Measurements from ENCODE around the gene EPAS1. TPM values are rescaled to one million over a fixed set of nuclear protein-coding genes. Genes with fewer than 3 reads are reported as not detected.

Gene EPAS1
- total and polyA plus RNA-seq, 2 of the 13 experiments (the other 11 are each of a cell fraction or from before 2014, with no cell fraction given), result 47.1 to 182 TPM

DNA sequence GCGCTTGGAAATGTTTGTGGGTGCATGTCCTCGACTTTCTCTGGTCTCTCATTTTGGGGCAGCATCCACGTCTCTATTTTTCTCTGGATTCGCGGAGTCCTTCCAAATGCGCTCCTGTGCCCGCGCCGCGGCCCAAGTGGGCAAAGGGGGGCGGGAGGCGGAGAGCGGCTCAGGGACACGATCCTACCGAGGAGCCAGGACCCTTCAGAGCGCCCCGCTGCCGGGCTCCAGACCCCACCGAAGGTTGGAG, 990 bp downstream of the EPAS1 start:
- ATAC-seq (no peak), DNase-seq (ENCODE audit: low spot score) (no peak), FAIRE-seq (no peak)
- Histone ChIP-seq H3K27ac (ENCODE audit: extremely low read length, insufficient read depth, low read length) (peak overlapping the region; percentile 78), H3K27me3 (ENCODE audit: control insufficient read depth in 1 of 2, insufficient read depth in 2 of 2, low read length in 2 of 2) (peaks cover 0 to 8% of the 10 kb centered on the region in 2 experiments; a peak in 2 of 5 replicates), H3K79me2 (ENCODE audit: insufficient read depth, low read length) (peaks cover 54% of the 10 kb centered on the region), H3K4me2 (ENCODE audit: low read depth, low read length) (peak overlapping the region; percentile 86), H3K36me3 (replicated peaks in 1 of 2; ENCODE audit: control insufficient read depth in 1 of 2, insufficient read depth in 2 of 2, low read length in 2 of 2) (no peaks in the 10 kb centered on the region), H3K9ac (ENCODE audit: insufficient read depth, low read depth, low read length) (peak overlapping the region; percentile 91), H3K4me1 (ENCODE audit: insufficient read depth, low read length) (peaks cover 44% of the 10 kb centered on the region), H3K4me3 (replicated peaks in 1 of 3; ENCODE audit: insufficient read depth in 1 of 3, low read depth in 2 of 3, low read length in 3 of 3) (peak overlapping the region; percentile 91 to 98 (median 96)), H3K9me3 (ENCODE audit: low read length) (no peaks in the 10 kb centered on the region), H4K20me1 (ENCODE audit: insufficient read depth, low read length) (peaks cover 20% of the 10 kb centered on the region), H2AFZ (ENCODE audit: low read length) (no peak overlapping the region)
- CTCF ChIA-PET (ENCODE audit: low intra/inter-chr PET ratio, low total read pairs), result interaction anchor here (0.9 to 1.9 kb wide), 3 partner anchors 8 to 235 kb away, joined by 3 to 8 read pairs (median 3); no protein-coding TSS in a partner anchor
- intact Hi-C loops (cut with micrococcal nuclease; ENCODE audit: unreplicated experiment), result loop anchor here (2.0 to 5.0 kb wide), 3 partner anchors 29 to 286 kb away; no protein-coding TSS in a partner anchor
- in situ Hi-C loops (cut with HindIII; ENCODE audit: extremely low pct_ligation_motif_present, low pct_unique_long_range_greater_than_20kb), result loop anchor here (5.0 kb wide), 3 partner anchors 64 to 306 kb away; no protein-coding TSS in a partner anchor
- POLR2A ChIA-PET, result interaction anchor here (1.4 to 2.2 kb wide), 4 partner anchors 10 to 235 kb away, joined by 3 to 16 read pairs (median 6); no protein-coding TSS in a partner anchor
- 2% methylated on average over 14 of the region's 19 CpGs for WGBS (ENCODE audit: low lambda C conversion rate)
- no TSS peak for BruUV-seq (replicated peaks)
- TF ChIP-seq ZNF296 (CRISPR knock-in tag; conservative IDR thresholded peaks at IDR 0.05) (no peak), ZBED4 (CRISPR knock-in tag; IDR thresholded peaks at IDR 0.05; ENCODE audit: borderline replicate concordance) (no peak), MEIS1 (CRISPR knock-in tag; IDR thresholded peaks at IDR 0.05; ENCODE audit: borderline replicate concordance) (no peak), ZNF382 (CRISPR knock-in tag; IDR thresholded peaks at IDR 0.05; ENCODE audit: borderline replicate concordance) (no peak), RELA (CRISPR knock-in tag; IDR thresholded peaks at IDR 0.05) (no peak), GABPB1 (CRISPR knock-in tag; IDR thresholded peaks at IDR 0.05) (no peak)
- TF ChIP-seq, protein P1, sequence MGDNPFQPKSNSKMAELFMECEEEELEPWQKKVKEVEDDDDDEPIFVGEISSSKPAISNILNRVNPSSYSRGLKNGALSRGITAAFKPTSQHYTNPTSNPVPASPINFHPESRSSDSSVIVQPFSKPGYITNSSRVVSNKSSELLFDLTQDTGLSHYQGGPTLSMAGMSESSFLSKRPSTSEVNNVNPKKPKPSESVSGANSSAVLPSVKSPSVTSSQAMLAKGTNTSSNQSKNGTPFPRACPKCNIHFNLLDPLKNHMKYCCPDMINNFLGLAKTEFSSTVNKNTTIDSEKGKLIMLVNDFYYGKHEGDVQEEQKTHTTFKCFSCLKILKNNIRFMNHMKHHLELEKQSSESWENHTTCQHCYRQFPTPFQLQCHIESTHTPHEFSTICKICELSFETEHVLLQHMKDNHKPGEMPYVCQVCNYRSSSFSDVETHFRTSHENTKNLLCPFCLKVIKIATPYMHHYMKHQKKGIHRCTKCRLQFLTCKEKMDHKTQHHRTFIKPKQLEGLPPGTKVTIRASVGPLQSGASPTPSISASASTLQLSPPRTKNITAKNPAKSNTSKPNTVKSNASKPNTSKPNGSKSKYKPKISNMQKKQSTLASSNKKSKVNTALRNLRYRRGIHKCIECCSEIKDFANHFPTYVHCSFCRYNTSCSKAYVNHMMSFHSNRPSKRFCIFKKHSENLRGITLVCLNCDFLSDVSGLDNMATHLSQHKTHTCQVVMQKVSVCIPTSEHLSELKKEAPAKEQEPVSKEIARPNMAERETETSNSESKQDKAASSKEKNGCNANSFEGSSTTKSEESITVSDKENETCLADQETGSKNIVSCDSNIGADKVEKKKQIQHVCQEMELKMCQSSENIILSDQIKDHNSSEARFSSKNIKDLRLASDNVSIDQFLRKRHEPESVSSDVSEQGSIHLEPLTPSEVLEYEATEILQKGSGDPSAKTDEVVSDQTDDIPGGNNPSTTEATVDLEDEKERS (CRISPR knock-in tag; IDR thresholded peaks at IDR 0.05), result 0 out of 2 replicates have a peak, but pooled peaks have one; percentile 2
- TF ChIP-seq, protein P2, sequence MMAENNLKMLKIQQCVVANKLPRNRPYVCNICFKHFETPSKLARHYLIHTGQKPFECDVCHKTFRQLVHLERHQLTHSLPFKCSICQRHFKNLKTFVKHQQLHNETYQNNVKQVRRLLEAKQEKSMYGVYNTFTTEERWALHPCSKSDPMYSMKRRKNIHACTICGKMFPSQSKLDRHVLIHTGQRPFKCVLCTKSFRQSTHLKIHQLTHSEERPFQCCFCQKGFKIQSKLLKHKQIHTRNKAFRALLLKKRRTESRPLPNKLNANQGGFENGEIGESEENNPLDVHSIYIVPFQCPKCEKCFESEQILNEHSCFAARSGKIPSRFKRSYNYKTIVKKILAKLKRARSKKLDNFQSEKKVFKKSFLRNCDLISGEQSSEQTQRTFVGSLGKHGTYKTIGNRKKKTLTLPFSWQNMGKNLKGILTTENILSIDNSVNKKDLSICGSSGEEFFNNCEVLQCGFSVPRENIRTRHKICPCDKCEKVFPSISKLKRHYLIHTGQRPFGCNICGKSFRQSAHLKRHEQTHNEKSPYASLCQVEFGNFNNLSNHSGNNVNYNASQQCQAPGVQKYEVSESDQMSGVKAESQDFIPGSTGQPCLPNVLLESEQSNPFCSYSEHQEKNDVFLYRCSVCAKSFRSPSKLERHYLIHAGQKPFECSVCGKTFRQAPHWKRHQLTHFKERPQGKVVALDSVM (CRISPR knock-in tag; IDR thresholded peaks at IDR 0.05), result 0 out of 2 replicates have a peak, but pooled peaks have one; percentile 1
- TF ChIP-seq, protein P3, sequence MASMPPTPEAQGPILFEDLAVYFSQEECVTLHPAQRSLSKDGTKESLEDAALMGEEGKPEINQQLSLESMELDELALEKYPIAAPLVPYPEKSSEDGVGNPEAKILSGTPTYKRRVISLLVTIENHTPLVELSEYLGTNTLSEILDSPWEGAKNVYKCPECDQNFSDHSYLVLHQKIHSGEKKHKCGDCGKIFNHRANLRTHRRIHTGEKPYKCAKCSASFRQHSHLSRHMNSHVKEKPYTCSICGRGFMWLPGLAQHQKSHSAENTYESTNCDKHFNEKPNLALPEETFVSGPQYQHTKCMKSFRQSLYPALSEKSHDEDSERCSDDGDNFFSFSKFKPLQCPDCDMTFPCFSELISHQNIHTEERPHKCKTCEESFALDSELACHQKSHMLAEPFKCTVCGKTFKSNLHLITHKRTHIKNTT (CRISPR knock-in tag; IDR thresholded peaks at IDR 0.05), result no peak
- TF ChIP-seq, protein P4, sequence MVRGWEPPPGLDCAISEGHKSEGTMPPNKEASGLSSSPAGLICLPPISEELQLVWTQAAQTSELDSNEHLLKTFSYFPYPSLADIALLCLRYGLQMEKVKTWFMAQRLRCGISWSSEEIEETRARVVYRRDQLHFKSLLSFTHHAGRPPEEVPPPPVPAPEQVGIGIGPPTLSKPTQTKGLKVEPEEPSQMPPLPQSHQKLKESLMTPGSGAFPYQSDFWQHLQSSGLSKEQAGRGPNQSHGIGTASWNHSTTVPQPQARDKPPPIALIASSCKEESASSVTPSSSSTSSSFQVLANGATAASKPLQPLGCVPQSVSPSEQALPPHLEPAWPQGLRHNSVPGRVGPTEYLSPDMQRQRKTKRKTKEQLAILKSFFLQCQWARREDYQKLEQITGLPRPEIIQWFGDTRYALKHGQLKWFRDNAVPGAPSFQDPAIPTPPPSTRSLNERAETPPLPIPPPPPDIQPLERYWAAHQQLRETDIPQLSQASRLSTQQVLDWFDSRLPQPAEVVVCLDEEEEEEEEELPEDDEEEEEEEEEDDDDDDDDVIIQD (CRISPR knock-in tag; IDR thresholded peaks at IDR 0.05; ENCODE audit: low read depth), result no peak
- TF ChIP-seq, protein P5, sequence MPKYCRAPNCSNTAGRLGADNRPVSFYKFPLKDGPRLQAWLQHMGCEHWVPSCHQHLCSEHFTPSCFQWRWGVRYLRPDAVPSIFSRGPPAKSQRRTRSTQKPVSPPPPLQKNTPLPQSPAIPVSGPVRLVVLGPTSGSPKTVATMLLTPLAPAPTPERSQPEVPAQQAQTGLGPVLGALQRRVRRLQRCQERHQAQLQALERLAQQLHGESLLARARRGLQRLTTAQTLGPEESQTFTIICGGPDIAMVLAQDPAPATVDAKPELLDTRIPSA (CRISPR knock-in tag; IDR thresholded peaks at IDR 0.05; ENCODE audit: borderline replicate concordance), result no peak
